Measurements from ENCODE around the gene UNC13D.

DNA sequence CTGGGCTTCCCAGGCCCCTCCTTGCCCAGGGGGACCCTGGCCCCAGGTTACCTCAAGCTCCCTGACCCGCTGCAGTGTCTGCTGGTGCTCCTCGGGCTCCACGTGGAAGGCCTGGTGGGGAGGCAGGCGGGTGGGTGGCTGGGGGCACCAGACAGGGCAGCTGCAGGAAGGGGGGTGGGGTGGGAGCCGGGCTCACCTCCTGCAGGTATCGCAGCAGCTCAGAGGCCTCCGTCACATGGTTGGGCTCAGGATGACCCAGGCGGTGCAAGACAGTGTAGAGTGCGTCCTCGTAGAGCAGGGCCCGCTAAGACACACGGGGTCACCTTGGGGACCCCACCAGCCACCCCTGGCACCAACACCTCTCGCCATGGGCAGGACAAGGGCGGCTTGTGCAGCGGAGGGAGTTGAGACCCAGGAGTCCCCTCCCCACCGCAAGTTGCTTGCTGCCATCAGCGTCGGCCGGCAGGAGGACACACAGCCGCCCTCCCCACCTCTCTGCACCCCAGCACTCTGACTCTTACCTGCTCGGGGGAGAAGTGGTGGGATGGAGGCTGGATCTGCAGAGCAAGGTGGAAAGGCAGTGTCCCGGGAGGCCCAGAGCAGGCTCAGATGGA is 1.1 kb downstream of the UNC13D start:
- TF ChIP-seq ZNF274 (IDR thresholded peaks at IDR 0.05; ENCODE audit: low read depth, low read length), result no peak
- TF ChIP-seq SUZ12 (IDR thresholded peaks at IDR 0.05; ENCODE audit: extremely low read depth, insufficient read depth, insufficient read length), result no peak
